GM12892 (cell line): ENCODE data around the gene NDUFB3.

Experiments used
- POLR2A ChIP-seq: IDR thresholded peaks from 2 replicates; pipeline ENCODE4 v1.6.1; 2011; ENCODE audit warnings: low read depth, low read length, control low read depth
- TAF1 ChIP-seq: IDR thresholded peaks from 2 replicates; pipeline ENCODE4 v1.6.1; 2011; ENCODE audit warnings: low read depth, mild to moderate bottlenecking, control low read depth, low read length, borderline replicate concordance

GRCh38 chr2:201107624-201108023 is 35.8 kb downstream of the NDUFB3 start:
- TF ChIP-seq TAF1 = no peak
- no peak for TF ChIP-seq POLR2A
